Brain microvascular endothelial cell (primary cell): Measurements from ENCODE around the gene GPR146.

ENCODE experiments used
- DNase-seq: peaks from one replicate; pipeline ENCODE4 v3.0.0-alpha.2; 2020
- H3K27ac ChIP-seq: fragments of 250-450 bp; sonication (Bioruptor Pico); 2 replicates; pipeline ENCODE4 v1.5.1; 2020; ENCODE audit warnings: mild to moderate bottlenecking, moderate library complexity
- H3K27me3 ChIP-seq: fragments of 250-450 bp; sonication (Bioruptor Pico); replicated peaks from 2 replicates; pipeline ENCODE4 v1.5.1; 2020; ENCODE audit warnings: mild to moderate bottlenecking
- H3K36me3 ChIP-seq: fragments of 250-450 bp; sonication (Bioruptor Pico); replicated peaks from 2 replicates; pipeline ENCODE4 v1.5.1; 2020; ENCODE audit warnings: mild to moderate bottlenecking
- H3K4me3 ChIP-seq: 2 replicates; pipeline ENCODE4 v1.5.1; 2011; ENCODE audit warnings: low read depth, mild to moderate bottlenecking, control low read depth, low read length, moderate library complexity
- CTCF ChIP-seq: IDR thresholded peaks from 2 replicates; pipeline ENCODE4 v1.5.1; 2011; ENCODE audit warnings: low read depth, mild to moderate bottlenecking, moderate library complexity, low read length, control low read depth, inconsistent platforms; ENCODE audit errors: missing control alignments
- in situ Hi-C: cut with HindIII; loops from 2 replicates; pipeline ENCODE4 v1.10.0; 2017; ENCODE audit warnings: low sequenced_read_pairs, low pct_ligation_motif_present

GPR146 gene

GRCh38 chr7:1099154-1099542 lies 54.8 kb downstream of the GPR146 start:
- no peak for DNase-seq

GRCh38 chr7:1099637-1100036 lies 55.3 kb downstream of the GPR146 start:
- H3K4me3 ChIP-seq, result no peak overlapping the region
- no peaks in the 10 kb centered on the region for H3K27me3 ChIP-seq
- no peaks in the 10 kb centered on the region for H3K36me3 ChIP-seq
- no peak overlapping the region for H3K27ac ChIP-seq
- DNase-seq, result no peak
- TF ChIP-seq CTCF, result no peak
- in situ Hi-C loops, result no loop called here

More at GRCh38 chr7:1099154-1099542, 54.8 kb downstream of the GPR146 start:
- TF ChIP-seq CTCF, result no peak
- Histone ChIP-seq H3K27ac (no peak overlapping the region), H3K4me3 (no peak overlapping the region), H3K36me3 (no peaks in the 10 kb centered on the region), H3K27me3 (no peaks in the 10 kb centered on the region)
- in situ Hi-C loops, result no loop called here

- in situ Hi-C loops, result no loop called here
- Histone ChIP-seq H3K36me3 (no peaks in the 10 kb centered on the region), H3K27me3 (no peaks in the 10 kb centered on the region), H3K4me3 (no peak overlapping the region), H3K27ac (no peak overlapping the region)
- no peak for DNase-seq
- no peak for TF ChIP-seq CTCF
Measured at GRCh38 chr7:1100386-1100785, 56.0 kb downstream of the GPR146 start.

- H3K27ac ChIP-seq, result no peak overlapping the region
Measured at GRCh38 chr7:1100834-1101562, 56.7 kb downstream of the GPR146 start.

GRCh38 chr7:1101563-1102431 lies 57.5 kb downstream of the GPR146 start:
- Histone ChIP-seq H3K27ac (no peak overlapping the region), H3K27me3 (no peaks in the 10 kb centered on the region), H3K4me3 (no peak overlapping the region), H3K36me3 (no peaks in the 10 kb centered on the region)
- DNase-seq, result no peak
- no peak for TF ChIP-seq CTCF
- in situ Hi-C loops, result no loop called here

More at GRCh38 chr7:1100834-1101562, 56.7 kb downstream of the GPR146 start:
- TF ChIP-seq CTCF, result no peak
- no peaks in the 10 kb centered on the region for H3K27me3 ChIP-seq
- H3K36me3 ChIP-seq, result no peaks in the 10 kb centered on the region
- no peak overlapping the region for H3K4me3 ChIP-seq
- in situ Hi-C loops, result no loop called here
- DNase-seq, result no peak
